Measurements from ENCODE around the gene GPD1.

DNA sequence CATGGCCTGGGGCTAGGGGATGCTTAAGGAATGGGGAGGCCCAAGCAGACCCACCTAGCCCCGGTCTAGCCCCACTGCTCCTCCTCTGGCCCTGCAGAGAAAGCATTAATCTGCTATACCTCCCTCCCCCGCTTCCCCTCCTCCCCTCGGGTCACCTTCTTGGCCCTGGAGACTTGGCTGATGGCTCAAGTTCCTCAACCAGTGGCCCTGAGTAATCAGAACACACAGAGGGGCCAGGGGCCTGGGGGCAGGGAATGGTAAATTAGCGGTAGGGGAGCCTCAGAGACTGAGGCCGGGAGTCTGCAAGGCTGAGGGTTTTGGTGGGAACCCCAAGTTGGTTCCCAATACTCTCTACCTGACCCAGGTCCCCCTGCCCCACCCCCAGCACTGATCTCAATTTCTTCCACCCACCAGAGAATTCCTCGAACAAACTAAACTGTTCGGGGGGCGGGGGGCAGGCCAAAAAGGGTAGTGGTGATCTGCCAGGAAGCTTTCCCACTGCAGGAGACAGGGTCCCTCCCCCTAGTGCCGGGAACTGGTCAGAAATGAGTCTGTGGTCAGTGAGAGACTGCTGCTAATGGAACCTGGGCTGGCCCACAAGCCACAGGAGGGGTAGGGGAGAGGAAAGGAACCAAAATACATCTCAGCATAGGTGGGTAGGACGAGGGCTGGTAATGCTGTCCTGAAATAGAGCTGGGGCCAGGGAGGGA lies 31.5 kb upstream of the GPD1 start:
- TF ChIP-seq, protein P1, sequence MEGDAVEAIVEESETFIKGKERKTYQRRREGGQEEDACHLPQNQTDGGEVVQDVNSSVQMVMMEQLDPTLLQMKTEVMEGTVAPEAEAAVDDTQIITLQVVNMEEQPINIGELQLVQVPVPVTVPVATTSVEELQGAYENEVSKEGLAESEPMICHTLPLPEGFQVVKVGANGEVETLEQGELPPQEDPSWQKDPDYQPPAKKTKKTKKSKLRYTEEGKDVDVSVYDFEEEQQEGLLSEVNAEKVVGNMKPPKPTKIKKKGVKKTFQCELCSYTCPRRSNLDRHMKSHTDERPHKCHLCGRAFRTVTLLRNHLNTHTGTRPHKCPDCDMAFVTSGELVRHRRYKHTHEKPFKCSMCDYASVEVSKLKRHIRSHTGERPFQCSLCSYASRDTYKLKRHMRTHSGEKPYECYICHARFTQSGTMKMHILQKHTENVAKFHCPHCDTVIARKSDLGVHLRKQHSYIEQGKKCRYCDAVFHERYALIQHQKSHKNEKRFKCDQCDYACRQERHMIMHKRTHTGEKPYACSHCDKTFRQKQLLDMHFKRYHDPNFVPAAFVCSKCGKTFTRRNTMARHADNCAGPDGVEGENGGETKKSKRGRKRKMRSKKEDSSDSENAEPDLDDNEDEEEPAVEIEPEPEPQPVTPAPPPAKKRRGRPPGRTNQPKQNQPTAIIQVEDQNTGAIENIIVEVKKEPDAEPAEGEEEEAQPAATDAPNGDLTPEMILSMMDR (IDR thresholded peaks at IDR 0.05) = no peak
- no peak for TF ChIP-seq POLR2A (IDR thresholded peaks at IDR 0.05)
